ENCODE results near the gene DTX1. TPM values are rescaled to one million over a fixed set of nuclear protein-coding genes. Genes with fewer than 3 reads are reported as not detected.
"Not testable (repeated sequence)": the region's sequence is repeated elsewhere in the genome, so short reads cannot be mapped to it uniquely, and the experiment has no call there.

Gene DTX1
- total RNA-seq, 4 donors from 2014 or later, result 2.4 to 8.6 (median 3.1) TPM

GRCh38 chr12:113138826-113139225, 82.3 kb downstream of the DTX1 start:
- H3K4me1 ChIP-seq, result no peaks in the 10 kb centered on the region
- intact Hi-C loops (cut with DNase I; ENCODE audit: low total_unique reads), result no loop called here
- no peak for TF ChIP-seq POLR2A (IDR thresholded peaks at IDR 0.05)
- TF ChIP-seq, protein P1, sequence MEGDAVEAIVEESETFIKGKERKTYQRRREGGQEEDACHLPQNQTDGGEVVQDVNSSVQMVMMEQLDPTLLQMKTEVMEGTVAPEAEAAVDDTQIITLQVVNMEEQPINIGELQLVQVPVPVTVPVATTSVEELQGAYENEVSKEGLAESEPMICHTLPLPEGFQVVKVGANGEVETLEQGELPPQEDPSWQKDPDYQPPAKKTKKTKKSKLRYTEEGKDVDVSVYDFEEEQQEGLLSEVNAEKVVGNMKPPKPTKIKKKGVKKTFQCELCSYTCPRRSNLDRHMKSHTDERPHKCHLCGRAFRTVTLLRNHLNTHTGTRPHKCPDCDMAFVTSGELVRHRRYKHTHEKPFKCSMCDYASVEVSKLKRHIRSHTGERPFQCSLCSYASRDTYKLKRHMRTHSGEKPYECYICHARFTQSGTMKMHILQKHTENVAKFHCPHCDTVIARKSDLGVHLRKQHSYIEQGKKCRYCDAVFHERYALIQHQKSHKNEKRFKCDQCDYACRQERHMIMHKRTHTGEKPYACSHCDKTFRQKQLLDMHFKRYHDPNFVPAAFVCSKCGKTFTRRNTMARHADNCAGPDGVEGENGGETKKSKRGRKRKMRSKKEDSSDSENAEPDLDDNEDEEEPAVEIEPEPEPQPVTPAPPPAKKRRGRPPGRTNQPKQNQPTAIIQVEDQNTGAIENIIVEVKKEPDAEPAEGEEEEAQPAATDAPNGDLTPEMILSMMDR (IDR thresholded peaks at IDR 0.05), result no peak
- H3K27ac ChIP-seq, result no peak overlapping the region
- no peaks in the 10 kb centered on the region for H3K27me3 ChIP-seq
- H3K36me3 ChIP-seq, result no peaks in the 10 kb centered on the region
- H3K4me3 ChIP-seq, result no peak overlapping the region
- DNase-seq, result no peak
- no peaks in the 10 kb centered on the region for H3K9me3 ChIP-seq

- no peak overlapping the region for H3K4me3 ChIP-seq
- intact Hi-C loops (cut with DNase I; ENCODE audit: low total_unique reads), result no loop called here
- H3K4me1 ChIP-seq, result no peaks in the 10 kb centered on the region
- no peak overlapping the region for H3K27ac ChIP-seq
- no peaks in the 10 kb centered on the region for H3K36me3 ChIP-seq
- no peaks in the 10 kb centered on the region for H3K9me3 ChIP-seq
- TF ChIP-seq, protein P1 (IDR thresholded peaks at IDR 0.05), result no peak
- no peak for TF ChIP-seq POLR2A (IDR thresholded peaks at IDR 0.05)
- DNase-seq, result no peak
- no peaks in the 10 kb centered on the region for H3K27me3 ChIP-seq
These were observed 84.2 kb downstream of the DTX1 start for GRCh38 chr12:113140706-113141105.

DNA sequence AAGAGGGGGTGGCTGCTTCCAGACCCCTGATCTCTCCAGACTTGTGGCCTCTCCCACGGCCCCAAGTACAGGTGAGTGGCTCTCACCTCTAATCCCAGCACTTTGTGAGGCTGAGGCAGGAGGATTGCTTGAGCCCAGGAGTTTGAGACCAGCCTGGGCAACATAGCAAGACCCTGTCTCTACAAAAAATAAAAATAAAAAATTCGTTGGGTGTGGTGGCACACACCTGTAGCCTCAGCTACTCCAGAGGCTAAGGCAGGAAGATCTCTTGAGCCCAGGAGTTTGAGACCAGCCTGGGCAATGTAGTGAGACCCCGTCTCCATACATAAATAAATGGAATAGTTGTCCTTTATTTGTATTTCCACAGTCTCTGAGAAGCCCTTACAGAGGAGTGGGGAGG, 85.2 kb downstream of the DTX1 start:
- H3K36me3 ChIP-seq; H3K27ac ChIP-seq; DNase-seq; H3K9me3 ChIP-seq; H3K4me1 ChIP-seq; intact Hi-C loops (cut with DNase I; ENCODE audit: low total_unique reads); H3K27me3 ChIP-seq; H3K4me3 ChIP-seq: not testable (repeated sequence)

DNA sequence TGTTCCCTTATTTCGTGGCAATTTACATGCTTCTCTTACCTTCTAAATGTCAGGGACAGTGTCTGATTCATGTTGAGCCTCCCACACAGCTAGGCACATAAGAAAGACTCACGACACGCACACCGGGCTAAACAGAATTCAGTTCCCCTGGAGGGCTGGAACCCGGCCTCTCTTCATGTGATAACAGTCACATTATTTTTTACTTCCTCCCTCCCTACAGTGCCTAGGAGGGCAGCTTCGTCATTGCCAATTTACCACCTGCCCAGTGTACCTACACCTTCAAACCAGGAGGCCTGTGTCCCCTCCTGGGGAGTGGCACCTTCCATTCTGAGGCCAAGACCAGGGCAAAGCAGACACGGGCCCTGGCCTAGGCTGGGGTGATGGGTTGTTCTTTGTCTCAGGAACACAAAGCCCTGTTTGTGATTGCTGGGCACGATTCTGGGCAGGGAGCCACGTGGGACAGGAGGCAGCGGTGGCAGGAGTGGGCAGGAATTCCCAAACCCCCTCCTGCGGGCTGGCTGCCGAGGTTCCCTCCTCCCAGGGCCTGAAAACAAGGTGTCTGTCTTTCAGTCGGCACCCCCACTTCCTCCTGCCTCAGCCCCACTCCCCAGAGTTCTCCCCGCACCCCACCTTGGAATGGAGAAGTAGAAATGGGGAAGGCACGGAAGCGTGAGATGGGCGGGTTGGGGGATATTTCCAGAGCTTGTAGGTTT, 85.8 kb downstream of the DTX1 start:
- intact Hi-C loops (cut with DNase I; ENCODE audit: low total_unique reads), result no loop called here
- H3K36me3 ChIP-seq, result no peaks in the 10 kb centered on the region
- H3K27me3 ChIP-seq, result no peaks in the 10 kb centered on the region
- no peaks in the 10 kb centered on the region for H3K4me1 ChIP-seq
- H3K9me3 ChIP-seq, result no peaks in the 10 kb centered on the region
- no peak for TF ChIP-seq POLR2A (IDR thresholded peaks at IDR 0.05)
- TF ChIP-seq, protein P1 (IDR thresholded peaks at IDR 0.05), result no peak
- H3K4me3 ChIP-seq, result no peak overlapping the region
- no peak overlapping the region for H3K27ac ChIP-seq
- no peak for DNase-seq

DNA sequence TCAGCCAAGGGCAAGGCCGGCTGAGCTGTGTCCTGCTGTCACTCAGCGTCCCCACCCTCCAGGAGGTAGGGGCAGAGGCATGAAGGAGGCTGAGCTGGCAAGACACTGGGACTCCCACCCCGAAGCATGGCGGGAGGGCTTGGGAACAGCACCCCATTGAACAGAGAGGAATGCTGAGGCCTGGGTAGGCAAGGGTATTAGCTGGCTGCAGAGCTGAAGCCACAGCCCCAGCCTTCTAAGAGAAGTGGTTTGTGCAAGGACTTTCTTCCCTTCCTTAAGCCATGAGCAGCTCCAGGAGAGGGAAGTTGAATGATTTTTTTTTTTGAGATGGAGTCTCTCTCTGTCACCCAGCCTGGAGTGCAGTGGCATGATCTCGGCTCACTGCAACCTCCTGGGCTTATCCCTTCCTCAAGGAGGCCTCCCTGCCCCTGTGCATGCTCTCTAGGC, 86.4 kb downstream of the DTX1 start:
- Histone ChIP-seq H3K4me3 (no peak overlapping the region), H3K36me3 (no peaks in the 10 kb centered on the region), H3K27me3 (no peaks in the 10 kb centered on the region), H3K27ac (no peak overlapping the region), H3K4me1 (no peaks in the 10 kb centered on the region), H3K9me3 (no peaks in the 10 kb centered on the region)
- intact Hi-C loops (cut with DNase I; ENCODE audit: low total_unique reads), result no loop called here
- no peak for TF ChIP-seq POLR2A (IDR thresholded peaks at IDR 0.05)
- TF ChIP-seq, protein P1 (IDR thresholded peaks at IDR 0.05), result no peak
- no peak for DNase-seq

All from uterus (tissue), 4 donors.